NCI-H2196 (cell line): ENCODE results near the gene XPO6.
A peak's percentile ranks its signal among the peaks of the same experiment; 100 is the strongest.
"Not testable (repeated sequence)": the region's sequence is repeated elsewhere in the genome, so short reads cannot be mapped to it uniquely, and the experiment has no call there.

Experiments
- DNase-seq: peaks from one replicate; lab custom pipeline; 2025; ENCODE audit not compliant: unreplicated experiment; lab: John Stamatoyannopoulos, UW

The XPO6 gene, protein sequence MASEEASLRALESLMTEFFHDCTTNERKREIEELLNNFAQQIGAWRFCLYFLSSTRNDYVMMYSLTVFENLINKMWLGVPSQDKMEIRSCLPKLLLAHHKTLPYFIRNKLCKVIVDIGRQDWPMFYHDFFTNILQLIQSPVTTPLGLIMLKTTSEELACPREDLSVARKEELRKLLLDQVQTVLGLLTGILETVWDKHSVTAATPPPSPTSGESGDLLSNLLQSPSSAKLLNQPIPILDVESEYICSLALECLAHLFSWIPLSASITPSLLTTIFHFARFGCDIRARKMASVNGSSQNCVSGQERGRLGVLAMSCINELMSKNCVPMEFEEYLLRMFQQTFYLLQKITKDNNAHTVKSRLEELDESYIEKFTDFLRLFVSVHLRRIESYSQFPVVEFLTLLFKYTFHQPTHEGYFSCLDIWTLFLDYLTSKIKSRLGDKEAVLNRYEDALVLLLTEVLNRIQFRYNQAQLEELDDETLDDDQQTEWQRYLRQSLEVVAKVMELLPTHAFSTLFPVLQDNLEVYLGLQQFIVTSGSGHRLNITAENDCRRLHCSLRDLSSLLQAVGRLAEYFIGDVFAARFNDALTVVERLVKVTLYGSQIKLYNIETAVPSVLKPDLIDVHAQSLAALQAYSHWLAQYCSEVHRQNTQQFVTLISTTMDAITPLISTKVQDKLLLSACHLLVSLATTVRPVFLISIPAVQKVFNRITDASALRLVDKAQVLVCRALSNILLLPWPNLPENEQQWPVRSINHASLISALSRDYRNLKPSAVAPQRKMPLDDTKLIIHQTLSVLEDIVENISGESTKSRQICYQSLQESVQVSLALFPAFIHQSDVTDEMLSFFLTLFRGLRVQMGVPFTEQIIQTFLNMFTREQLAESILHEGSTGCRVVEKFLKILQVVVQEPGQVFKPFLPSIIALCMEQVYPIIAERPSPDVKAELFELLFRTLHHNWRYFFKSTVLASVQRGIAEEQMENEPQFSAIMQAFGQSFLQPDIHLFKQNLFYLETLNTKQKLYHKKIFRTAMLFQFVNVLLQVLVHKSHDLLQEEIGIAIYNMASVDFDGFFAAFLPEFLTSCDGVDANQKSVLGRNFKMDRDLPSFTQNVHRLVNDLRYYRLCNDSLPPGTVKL

DNA sequence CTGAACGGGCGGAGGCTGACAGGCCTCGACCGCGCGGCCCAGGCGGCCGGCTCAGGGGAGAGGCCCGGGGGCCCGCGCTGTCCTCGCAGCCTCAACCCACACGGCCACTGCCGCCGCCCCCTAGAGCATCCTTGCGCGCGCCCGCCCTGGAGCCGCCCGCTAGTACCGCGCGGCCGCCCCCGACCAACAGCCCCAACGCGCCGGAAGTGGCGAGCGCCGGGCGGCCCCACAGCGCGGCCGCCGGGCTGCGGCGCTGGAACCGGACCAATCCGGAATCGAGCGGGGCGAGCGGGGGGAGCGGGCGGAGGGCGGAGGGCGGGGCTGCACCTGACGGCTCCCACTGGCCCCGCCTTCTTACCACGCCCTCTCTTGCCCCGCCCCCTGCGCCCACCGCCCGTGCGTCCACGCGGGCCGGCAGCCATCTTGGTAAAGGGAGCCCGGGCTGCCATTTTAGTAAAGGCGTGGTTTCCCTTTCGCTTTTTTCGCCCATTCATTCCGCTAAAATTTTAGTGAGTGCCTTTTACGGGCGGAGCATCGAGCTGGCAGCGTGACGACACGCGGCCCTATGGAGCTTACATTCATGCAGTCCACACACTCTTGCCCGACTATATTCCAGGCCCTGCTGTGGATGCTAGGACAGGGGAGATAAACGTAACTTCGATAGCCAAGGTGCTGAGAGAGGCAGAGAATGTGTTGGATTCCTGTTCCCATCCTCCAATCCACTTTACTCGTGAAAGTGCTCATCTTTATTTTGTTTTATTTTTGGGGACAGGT, at the start of gene XPO6:
Gene XPO6 (minus strand): TSS at position 208 of the 774 bp plus-strand sequence. CDS start 597 bp downstream, outside the sequence.
- DNase-seq, result peak; percentile 95

DNA sequence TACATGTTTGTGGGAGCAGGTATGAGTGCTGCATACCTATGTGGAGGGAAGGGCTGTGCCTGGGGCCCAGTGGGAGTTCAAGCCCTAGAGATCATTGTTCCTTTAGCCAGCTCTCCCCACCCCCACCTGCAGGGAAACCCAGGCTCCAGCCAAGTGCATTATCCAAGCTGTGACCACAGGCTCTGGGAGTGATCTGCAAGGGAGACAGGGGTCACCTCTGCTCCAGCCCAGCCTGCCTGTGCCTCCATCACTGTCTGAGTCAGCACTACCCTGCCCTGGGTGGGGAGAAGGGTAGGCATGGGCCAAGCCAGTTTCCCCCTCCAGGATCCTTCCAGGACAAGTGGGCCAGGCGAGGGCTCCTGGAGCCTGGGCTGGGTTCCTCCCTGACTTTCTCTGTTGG, 48.4 kb upstream of the XPO6 start:
- no peak for DNase-seq

DNA sequence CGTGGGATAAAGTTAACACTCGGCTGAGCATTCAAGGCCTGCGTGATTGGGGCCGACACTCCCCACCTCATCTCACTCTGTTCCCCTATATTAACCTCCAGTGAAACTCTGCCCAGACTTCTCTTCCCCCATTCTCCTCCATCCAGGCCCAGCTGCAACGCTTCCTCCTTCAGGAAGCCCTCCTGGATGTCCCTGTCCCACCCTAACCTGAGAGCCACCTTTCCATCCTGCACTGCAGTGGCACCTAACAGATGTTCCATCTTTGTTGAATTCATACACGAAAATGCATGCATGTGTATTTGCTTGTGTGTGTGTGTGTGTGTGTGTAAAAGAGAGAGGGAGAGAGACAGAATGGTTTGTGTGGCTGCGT, 48.0 kb upstream of the XPO6 start:
- no peak for DNase-seq

DNA sequence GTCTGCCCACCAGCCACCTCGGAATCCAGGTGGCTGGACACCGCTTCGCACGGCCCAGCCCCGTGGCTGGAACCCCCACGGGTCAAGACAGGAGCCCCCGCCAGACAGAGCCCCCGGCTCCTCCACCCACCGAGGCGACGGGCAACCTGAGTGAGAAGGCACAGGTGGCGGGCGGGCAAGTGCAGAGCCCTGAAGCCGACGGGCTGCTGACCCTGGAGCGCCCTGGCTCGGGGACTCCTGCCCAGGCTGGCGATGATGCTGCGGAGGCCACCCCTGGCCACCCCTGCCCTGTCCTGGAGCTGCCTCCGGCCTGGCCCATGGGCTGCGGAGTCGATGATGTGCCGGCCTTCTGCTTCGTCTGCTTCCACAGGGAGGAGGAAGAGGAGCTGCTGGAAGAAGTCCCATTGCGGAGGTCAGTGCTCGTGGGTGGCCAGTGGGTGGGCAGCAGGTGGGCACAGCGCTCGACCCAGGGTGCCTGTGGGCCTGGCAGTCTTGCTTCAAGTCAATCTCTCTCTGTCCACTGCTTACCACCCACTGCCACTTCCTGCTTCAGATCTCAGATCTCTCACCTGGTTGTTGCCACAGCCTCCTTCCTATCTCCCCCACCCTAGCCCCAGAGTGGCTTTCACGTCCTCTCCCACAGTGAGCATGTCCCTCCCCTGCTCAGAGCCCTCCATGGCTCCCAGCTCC, 47.5 kb upstream of the XPO6 start:
- DNase-seq, result no peak

DNA sequence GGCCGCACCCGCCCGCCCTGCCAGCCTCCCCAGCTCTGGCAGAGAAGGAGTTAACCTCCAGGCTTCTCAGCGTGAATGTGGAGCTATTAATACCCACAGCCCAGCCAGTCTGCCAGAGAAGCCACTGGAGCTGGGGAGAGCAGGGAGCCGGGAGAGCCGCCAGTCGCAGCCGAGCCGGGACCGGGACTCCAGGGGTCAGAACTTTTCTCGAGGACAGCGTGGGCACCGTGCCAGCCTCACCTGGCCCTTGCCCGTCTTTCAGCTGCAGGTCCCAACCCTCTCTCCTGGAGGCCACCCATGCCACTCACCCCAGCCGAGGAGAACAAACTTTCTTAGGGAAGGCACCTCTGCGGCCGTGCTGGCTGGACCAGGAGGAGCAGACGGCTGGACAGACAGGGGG, 46.8 kb upstream of the XPO6 start:
- no peak for DNase-seq

DNA sequence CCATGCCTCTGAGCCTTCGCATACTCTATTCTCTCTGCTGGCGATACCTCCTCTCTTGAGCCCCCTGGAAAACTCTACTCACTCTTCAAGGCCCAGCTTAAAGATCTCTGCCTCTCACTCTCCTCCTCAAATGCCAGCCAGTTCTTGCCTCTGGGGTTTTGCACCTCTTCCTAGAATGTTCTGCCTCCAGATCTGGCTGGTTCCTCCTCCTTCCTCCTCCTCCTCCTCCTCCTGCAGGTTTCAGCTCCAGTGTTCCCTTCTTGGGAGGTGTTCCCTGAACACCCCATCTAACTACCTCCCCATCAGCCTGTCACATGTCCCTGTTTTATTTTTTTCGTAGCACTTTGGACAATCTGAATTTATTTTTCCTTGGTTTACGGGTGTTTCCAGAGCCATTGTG, 45.5 kb upstream of the XPO6 start:
- DNase-seq, result no peak

DNA sequence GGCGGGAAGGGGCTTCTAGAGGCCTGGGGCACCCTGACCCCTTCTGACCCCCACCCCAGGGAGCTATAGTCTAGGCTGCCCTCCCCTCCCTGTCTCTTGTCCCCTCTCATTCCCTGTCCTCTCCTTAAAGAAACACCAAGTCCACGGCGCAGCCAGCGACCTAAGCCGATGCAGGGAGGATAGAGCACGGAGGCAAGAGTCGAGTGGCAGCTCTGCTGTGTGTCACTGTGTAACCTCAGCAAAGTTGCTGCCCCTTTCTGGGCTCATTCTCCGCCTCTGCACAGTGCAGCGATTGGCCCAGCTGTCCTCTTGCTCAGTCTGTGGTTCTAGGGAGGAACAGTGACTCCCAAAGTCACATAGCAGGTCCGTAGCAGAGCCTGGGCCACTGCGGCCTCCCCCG, 44.1 kb upstream of the XPO6 start:
- no peak for DNase-seq

DNA sequence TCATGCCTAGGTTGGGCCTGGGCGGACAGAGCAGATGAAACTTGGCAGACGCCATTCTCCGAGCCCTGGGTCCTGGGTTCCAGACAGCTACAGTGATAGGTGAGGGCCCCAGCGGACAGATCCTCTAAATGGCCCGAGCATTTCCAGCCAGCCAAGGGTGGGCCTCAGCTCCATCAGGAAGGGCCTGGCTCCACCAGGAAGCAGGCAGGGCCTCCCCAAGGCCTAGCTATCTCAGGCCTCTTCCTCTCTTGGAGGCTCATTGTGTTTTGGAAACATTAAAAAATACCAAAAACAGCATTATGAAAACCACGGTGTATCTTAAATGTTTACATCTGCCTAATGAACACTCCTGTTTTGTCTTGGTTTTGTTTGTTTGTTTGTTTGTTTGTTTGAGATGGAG, 42.4 kb upstream of the XPO6 start:
- no peak for DNase-seq

DNA sequence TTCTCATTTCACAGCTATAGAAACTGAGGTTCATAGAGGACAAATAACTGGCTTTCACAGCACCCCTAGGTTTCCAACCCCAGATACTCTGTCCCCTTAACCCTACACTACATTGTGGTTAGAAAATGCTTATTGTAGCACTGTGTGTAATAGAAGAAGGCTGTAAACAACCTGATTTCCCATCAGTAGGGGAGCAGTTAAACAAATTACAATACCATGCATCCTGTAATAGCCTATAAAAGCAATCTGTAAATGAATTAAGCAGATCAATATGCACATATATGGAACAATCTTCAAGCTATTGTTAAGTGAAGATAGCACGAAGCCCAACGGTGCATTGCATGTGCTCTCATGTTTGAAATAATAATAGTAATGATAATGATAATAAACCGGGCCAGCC, 39.2 kb upstream of the XPO6 start:
- no peak for DNase-seq

DNA sequence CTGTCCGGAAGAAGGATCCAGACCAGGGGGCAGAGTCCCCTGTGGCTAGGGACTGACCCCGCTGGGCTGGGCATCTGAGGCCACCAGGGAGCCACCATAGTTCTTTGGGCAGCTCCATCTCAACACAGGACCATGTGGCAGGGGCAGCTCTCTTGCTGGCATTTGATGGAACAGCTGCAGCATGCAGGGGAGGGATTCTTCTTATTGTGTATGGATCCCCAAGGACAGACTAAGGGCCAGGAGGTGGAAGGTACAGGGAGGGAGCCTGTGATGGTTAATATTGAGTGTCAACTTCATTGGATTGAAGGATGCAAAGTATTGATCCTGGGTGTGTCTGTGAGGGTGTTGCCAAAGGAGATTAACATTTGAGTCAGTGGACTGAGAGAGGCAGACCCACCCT, 37.7 kb upstream of the XPO6 start:
- DNase-seq, result not testable (repeated sequence)

DNA sequence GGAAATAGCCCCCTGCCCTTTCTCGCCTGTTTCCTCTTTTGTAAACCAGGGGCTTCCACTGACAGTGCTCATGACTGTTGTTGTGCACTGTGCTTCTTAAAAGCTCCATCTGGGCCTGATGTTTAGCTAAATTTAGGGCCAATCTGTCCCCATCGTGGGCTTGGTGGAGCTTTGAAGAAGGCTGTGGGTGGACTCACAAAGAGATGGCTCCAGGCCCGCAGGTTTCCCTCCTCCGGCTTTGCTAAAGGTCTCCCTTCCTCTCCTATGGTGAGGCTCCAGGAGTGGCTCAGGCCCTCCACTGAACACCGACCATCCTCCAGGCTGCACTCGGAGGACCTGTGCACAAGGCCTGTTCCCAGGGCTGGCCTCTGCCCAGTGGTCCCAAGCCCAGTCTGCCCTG, 30.2 kb upstream of the XPO6 start:
- DNase-seq, result no peak

DNA sequence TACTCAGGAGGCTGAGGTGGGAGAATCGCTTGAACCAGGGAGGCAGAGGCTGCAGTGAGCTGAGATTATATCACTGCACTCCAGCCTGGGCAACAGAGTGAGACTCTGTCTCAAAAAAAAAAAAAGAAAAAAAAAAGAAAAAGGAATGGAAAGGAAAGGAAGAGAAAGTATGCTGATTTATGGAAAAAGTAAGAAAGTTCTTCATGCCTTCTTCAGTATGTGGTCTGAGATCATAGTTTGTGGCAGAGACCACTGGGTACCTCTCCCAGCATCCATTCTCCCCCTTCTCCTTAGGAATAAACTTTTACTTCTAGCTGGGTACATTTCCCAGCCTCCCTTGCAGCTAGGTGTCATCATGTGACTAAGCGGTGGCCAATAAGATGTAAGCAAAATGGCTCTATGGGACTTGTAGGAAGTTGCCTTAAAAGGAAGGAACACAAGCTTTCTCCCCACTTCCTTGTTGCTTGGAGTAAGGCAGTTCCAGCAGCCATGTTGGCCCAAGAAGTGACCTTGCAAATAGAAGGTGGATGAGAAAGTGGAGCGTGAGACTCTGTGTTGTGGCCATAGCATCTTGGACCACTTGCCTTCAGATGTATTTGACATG, 26.1 kb upstream of the XPO6 start:
- no peak for DNase-seq

DNA sequence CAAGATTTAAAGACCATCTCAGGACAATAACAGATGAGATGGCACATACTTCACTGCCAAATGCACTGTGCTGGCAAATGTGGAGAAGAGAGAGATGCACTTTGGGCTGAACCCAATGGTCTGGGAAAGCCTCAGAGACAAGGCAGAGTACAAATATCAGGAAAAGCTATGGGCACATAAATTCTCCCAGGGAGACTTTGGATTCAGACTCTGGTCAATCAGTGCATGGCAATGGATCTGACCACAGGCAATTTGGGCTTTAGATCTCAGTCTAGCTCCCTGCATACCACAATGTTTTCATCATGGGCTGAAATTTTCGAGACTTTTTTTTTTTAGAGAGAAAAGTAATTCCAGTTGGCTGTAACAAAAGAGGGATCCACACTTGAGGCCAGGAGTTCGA, 20.0 kb upstream of the XPO6 start:
- DNase-seq, result no peak

DNA sequence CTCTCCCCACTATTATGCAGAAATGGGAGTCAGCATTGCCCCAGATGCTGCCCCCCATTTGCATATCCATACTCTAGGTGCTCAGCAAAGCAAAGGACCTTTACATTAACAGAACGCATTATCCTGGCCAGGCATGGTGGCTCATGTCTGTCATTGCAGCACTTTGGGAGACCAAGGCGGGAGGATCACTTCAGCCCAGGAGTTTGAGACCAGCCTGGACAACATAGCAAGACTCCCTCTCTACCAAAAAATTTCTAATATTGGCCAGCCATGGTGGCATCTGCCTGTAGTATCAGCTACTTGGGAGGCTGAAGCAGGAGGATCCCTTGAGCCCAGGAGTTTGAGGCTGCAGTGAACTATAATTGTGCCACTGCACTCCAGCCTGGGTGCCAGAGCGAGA, 12.1 kb upstream of the XPO6 start:
- not testable (repeated sequence) for DNase-seq

DNA sequence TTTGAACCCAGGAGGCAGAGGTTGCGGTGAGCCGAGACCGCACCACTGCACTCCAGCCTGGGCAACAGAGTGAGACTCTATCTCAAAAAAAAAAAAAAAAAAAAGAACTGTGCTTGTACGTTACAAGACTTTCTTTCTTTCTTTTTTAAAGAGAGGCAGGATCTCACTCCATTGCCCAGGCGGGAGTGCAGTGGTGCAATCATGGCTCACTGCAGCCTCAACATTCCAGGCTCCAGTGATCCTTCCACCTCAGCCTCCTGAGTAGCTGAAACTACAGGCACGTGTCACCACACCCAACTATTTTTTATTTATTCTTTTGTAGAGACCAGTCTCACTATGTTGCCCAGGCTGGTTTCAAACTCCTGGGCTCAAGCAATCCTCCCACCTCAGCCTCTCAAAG, 8.0 kb upstream of the XPO6 start:
- DNase-seq, result not testable (repeated sequence)

DNA sequence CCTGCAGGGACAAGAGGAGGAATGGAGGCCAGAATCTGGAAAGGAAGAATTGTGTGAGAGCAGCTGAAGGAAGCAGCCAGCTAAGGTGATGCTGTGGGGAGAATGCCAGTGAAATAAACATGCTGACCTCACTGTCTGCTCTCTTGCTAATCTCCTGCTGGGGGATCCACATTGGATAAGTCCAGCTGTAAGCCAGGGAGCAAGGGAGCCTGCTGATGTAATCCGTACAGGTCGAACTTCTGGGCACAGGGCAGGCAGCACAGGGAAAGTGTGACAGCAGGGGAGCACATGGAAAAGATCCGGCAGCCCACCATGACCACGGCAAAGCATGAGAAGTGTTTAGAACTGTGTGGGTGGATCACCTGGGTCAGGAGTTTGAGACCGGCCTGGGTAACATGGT, 7.5 kb upstream of the XPO6 start:
- DNase-seq, result no peak

DNA sequence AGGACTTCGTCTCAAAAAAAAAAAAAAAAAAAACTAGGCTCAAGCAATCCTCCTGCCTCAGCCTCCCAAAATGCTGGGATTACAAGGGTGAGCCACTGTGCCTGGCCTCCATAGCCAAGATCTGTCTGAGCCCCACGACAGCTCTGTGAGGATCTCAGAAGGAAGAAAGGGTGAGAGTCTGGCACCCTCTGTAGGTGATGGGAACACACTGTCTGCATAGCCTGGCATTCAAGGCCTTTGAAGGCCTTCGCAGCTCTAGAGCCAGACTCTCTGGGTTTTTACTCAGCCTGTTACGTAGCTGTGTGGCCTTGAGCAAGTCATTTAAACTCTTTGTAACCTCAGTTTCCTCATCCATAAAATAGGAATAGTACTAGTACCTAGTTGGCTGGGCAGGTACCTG, 6.3 kb upstream of the XPO6 start:
- DNase-seq, result no peak

DNA sequence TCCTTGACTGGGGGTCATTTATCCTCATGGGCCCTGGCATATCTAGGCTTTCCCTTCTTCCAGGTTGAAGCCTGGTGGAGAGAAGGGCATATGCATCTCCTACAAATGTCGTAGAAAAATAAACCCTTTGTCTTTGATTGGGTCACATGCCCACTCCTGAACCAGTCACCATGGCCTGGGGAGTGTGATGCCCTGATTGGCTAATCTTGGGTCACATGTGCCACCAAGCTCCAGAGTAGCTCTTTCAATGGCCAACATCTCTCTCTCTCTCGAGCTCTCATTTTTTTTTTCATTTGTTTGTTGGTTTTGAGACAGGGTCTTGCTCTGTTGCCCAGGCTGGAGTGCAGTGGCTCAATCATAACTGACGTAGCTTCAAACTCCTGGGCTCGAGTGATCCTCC, 5.6 kb upstream of the XPO6 start:
- DNase-seq, result no peak

DNA sequence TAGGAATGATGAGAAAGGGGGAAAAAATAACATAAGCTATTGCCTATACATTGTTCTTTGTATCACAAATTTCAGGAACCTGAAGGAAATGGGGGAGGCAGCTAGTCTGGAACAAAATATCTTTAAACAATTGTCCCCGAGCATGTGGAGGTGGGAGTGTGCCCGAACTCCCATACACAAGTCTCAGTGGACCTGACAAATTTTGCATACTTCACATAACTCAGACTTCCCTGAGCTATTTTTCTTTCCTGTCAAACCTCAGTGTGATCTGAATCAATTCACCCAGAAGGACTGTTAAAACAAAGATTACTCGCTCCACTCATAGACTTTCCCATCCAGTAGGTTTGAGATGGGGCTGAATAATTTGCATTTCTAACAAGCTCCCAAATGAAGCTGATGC, 1.6 kb upstream of the XPO6 start:
- no peak for DNase-seq

DNA sequence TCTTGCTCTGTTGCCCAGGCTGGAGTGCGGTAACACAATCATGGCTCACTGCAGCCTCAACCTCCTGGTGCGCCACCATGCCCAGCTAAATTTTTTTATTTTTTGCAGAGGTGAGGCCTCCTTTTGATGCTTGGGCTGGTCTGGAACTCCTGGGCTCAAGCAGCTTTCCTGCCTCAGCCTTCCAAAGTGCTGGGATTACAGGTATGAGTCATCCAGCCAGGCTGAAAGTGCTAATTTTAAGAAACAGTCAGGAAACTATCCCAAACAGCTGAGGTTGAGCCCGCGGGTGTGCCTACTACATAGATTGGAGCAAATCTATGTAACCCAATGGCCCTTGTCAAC, 738 bp upstream of the XPO6 start:
- DNase-seq, result no peak
